Activated CD4-positive, alpha-beta T cell treated with anti-CD3 and anti-CD28 coated beads for 48 hours (primary cell): ENCODE results near the gene CEP104.

Source experiments
- DNase-seq: peaks from one replicate; pipeline ENCODE4 v3.0.0-alpha.2; 2020

Gene CEP104

DNA sequence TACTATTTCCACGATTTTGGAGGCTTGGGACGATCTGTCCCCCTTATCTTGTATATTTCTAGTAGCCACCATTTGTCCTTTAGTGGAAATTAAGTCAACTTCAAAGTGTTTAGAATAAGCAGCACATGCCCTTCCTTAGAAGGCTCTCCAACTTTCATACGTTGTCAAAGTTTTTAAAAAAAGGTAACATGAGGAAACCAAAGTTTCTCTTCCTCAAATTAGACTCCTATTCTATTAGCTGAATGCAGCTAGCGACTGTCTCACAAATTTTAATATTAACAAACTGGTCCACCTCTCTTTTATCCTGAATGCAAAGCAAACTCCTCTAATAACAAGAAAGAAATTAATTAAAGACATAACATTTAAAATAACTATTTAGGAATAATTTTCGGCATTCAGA is 36.2 kb upstream of the CEP104 start:
- no peak for DNase-seq

GRCh38 chr1:3892748-3893147 is 35.7 kb upstream of the CEP104 start:
- no peak for DNase-seq

GRCh38 chr1:3891329-3891865 is 34.4 kb upstream of the CEP104 start:
- no peak for DNase-seq

DNA sequence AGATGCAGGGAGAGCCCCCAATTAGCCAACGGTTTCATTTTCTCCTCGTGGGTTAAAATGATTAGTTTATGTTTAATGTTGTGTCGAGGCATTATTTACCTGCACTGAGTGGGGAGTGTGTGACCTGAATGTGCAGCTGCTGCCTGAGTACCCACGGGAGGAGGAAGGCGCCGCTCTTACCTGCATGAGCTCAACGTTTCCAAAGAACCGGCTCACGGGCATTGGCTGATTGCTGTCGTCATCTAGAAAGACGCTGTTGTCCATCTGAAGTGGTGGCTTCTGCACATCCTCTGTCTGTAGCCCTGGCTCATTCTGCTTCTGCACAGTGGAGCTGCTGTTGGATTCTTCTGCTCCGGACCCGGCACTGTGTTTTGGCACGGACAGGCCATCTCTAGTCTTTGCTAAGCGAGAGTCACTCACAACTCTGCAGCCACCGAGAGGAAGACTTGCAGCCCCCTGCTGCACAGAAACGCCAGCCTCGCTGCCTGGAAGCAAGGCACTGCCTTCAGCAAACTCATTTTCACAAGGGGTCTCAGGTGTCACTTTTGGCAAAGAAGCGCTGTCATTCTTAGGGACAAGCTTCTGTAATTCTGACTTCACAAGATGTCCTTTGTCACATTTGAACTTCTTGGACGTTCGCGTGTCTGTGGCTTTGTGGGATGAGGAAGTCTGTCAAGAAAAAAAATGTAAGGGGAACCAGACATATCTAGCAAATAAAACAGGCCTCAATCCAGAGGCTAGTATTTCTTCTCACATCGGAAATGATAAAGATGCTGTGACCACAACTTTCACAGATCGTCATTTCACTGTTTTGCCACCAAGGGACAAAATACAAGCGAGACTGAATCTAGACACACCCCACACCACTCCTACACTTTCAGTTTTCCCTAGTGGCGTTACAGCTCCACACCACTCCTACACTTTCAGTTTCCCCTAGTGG is 33.6 kb upstream of the CEP104 start:
- peak; percentile 30 for DNase-seq

GRCh38 chr1:3889936-3890335 is 32.9 kb upstream of the CEP104 start:
- no peak for DNase-seq

- DNase-seq = no peak
Observed at GRCh38 chr1:3888301-3888700, 31.3 kb upstream of the CEP104 start.

DNA sequence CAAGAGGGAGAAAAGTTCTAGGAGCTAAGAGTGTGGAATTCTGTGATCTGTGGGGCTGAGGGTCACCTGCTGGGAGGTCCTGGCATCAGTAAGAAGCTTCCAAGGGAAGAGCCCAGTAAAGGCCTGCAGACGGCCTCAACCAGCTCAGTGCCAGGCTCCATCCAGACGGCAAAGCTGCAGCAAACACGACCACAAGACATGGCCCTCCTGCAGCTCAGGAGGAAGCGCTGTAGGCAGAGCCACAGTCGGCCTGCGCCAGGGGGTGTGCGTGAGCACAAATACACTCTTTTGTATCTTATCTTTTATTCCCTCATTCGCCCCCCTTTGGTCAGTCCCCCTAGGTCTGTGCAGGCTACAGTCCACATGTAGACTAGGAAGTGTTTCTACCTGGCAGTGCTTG is 29.7 kb upstream of the CEP104 start:
- DNase-seq = no peak

DNA sequence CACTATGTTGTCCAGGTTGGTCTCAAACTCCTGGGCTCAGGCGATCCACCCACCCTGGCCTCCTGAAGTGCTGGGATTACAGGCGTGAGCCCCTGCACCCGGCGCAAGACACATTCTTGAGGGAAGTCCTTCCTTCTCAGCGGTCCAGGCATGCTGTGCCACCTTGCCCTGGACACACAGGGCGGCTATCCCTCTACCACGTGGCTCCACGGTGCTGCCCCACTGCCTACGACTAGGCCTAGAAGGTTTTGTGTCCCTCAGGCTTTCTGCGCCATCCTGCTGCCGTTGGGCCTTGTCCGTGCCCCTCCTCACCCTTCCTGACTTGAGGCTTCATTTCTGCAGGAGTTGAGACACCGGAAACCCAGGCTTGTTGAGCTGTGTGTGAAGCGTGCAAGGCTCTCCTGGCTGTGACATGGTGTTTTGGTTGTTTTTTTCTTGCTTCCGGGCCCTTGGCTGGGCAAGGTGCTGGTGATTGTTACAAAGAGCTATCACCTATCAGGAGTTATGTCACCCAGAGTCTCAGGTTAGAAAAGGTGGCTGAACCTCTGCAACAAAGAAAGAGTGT is 29.2 kb upstream of the CEP104 start:
- no peak for DNase-seq

DNA sequence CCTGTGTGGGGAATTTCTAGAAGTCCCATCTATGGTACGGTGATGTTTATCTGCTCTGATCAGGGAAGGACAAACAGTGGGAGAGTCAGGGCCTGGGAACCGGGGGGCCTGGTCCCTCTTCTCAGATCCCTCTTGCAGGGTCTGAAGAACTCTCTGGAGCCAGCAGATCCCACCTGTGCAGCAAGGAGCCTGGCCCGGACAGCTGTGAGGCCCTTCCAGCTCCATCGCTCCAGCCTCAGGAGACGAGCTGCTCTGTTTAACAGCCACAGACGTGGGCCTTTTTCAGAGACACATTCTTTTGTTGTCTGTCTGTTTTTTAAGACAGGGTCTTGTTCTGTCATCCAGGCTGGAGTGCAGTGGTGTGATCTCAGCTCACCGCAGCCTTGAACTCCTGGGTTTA is 28.6 kb upstream of the CEP104 start:
- no peak for DNase-seq

GRCh38 chr1:3884966-3885365 is 28.0 kb upstream of the CEP104 start:
- DNase-seq = no peak

GRCh38 chr1:3883194-3883925 is 26.3 kb upstream of the CEP104 start:
- DNase-seq = no peak

DNA sequence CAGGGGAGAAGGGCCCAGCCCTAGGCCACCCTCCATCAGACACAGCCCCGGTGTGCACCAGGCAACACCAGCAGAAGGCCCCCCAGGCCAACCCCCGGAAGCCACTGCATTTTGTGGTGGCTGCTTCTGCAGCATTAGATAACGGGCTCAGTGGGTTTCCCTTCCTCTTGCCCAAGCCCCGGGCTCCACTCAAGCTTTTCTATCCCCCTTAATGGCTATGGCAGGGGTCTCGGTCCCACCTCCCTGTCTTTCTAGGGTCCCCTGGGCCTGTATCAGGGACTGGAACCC is 24.1 kb upstream of the CEP104 start:
- no peak for DNase-seq

DNA sequence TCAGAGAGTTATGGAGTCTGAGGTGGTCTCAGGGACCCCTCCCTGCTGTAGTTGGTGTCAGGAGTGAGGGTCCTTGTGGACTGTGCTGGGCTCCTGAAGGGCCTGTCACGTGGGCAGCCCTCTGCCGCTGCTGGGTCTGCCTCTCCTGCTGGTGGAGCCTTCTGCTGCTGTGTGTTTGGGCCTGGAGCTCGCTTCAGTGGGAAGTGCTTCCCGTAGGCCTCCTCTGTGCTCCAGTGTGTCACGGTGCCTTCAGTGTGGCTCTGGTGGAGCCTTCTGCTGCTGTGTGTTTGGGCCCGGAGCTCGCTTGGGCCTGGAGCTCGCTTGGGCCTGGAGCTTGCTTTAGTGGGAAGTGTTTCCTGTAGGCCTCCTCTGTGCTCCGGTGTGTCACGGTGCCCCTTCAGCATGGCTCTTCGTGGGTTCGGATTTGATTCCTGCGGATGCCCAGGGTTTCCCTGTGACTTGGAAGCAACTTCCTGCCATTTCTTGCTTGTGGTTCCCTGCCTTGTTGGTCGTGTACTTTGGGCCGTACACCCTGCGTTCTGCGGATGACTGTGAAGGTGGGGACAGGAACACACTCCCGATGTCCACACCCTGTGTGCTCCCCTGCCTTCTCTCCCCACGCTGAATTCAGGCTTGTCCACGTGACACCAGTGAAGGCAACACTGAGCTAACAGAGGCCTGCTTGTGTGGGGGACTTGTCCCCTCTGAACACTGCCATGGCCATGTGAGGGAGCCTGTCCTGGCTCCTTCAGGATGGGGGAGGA is 23.6 kb upstream of the CEP104 start:
- no peak for DNase-seq

DNA sequence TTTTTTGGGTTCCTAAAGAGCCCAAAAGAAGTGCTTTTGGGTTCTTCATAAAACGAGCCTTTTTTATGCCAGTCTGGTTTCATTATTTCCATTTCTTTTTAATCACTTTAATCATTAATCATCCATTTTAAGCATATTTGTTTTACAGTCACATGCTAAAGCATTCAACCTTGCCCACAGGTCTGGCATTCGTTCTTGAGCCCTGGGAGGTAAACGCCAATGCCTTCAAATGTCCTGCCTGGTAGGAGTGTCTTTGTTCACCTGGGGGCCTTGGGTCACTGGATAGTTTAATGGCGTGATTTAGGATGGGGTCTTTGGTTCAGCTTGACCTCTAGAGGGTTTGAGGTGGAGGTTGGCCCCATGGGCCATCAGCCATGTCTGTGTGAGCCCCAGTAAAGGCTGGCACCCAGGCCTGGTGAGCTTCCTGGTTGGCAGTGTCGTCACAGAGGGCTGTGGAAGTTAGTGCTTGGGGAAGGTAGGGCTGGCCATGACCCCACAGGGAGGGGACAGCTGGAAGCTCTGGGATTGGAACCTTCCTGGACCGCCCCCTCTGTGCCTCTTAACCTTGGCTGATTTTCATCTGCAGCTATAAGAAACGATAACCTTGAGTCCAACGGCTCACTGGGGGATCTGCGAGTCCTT is 22.9 kb upstream of the CEP104 start:
- DNase-seq = no peak

DNA sequence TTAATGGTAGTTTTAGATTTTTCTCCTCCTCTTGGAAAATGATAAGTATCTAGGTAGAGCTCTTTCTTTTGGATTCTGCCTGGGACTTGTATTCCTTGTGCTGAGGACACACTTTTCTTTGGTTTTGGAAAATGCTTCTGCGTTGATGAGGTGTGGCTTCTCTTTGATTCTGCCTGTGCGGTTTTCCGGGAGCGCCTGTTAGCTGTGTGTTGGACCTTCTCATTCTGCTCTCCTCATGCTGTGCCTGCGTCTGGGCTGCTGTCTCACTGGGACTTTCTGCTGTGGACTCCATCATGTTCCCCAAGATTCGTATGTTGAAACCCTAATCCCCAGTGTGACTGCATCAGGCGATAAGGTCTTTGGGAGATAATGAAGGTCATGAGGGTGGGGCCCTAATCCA is 22.1 kb upstream of the CEP104 start:
- no peak for DNase-seq

DNA sequence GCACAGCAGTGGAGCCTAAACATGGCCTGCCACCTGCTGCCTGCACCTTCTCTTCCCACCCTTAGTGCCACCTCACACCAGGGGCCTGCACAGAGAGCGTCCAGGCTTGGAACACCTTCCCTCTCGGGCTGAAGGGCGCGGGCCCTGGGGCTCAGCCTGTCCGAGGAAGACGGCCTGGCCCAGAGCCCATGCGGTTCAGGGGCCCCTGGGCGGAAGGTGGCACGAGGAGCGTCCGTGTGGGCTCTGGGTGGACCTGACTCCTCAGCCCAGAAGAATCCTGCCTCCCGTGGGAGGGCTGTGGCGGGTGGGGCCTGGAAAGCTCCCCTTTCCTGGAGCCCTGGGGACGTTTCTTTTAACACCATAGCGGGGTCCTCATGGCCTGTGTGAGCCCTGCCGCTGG is 19.7 kb upstream of the CEP104 start:
- no peak for DNase-seq

DNA sequence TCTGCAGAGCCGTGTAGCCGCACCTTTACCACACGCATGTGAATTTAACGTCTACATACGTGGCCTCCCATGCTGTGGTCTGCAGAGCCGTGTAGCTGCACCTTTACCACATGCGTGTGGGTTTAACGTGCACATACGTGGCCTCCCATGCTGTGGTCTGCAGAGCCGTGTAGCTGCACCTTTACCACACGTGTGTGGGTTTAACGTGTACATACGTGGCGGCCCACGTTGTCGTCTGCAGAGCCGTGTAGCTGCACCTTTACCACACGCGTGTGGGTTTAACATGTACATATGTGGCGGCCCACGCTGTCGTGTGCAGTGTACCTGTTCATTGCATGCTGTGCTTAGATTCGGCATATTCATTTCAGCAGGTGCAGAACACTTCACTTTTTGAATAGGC is 17.7 kb upstream of the CEP104 start:
- no peak for DNase-seq

GRCh38 chr1:3872546-3872945 is 15.5 kb upstream of the CEP104 start:
- no peak for DNase-seq

- DNase-seq = no peak
Observed at GRCh38 chr1:3871451-3871805, 14.4 kb upstream of the CEP104 start.

DNA sequence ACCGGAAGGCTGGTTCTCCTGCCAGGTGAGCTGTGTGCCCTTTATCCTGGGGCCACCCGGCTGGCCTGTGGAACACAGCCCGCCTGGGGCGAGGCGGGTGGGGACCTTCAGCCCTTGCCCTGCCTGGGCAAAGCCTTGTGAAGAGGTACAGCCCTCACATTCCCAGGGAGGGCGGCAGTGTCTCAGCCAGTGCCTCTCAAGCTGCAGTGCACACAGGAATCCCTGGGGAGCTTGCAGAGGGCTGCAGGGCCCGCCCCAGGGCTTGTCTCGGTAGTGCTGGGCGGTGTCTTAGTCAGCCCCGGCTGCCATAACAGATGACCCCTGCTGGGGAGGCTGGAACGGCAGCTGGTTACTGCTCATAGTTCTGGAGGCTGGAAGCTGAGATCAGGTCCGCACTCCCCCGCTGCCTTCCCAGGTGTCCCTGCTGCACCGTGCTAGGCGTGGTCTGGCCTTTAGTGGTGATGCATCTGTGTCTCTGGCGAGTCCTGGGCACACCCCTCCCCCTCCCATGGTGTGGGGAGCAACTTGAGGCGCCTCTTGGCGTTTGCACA is 12.8 kb upstream of the CEP104 start:
- DNase-seq = no peak

- DNase-seq = no peak
Observed at GRCh38 chr1:3868464-3869006, 11.5 kb upstream of the CEP104 start.

GRCh38 chr1:3865606-3866160 is 8.7 kb upstream of the CEP104 start:
- no peak for DNase-seq
